ENCODE results near the gene CBR3.

- TF ChIP-seq, protein P1, sequence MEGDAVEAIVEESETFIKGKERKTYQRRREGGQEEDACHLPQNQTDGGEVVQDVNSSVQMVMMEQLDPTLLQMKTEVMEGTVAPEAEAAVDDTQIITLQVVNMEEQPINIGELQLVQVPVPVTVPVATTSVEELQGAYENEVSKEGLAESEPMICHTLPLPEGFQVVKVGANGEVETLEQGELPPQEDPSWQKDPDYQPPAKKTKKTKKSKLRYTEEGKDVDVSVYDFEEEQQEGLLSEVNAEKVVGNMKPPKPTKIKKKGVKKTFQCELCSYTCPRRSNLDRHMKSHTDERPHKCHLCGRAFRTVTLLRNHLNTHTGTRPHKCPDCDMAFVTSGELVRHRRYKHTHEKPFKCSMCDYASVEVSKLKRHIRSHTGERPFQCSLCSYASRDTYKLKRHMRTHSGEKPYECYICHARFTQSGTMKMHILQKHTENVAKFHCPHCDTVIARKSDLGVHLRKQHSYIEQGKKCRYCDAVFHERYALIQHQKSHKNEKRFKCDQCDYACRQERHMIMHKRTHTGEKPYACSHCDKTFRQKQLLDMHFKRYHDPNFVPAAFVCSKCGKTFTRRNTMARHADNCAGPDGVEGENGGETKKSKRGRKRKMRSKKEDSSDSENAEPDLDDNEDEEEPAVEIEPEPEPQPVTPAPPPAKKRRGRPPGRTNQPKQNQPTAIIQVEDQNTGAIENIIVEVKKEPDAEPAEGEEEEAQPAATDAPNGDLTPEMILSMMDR (IDR thresholded peaks at IDR 0.05 in 8 of 11, conservative IDR thresholded peaks at IDR 0.05 in 3 of 11) = no peak
- TF ChIP-seq POLR2A (IDR thresholded peaks at IDR 0.05) = no peak
Observed at GRCh38 chr21:36092681-36093080, 42.2 kb upstream of the CBR3 start.

Data from spleen (tissue), 7 donors.